ENCODE data around the gene NCOA7. TPM values are rescaled to one million over a fixed set of nuclear protein-coding genes. Genes with fewer than 3 reads are reported as not detected.

The NCOA7 gene
- total RNA-seq, 1 experiment from 2014 or later, result 14.4 TPM

DNA sequence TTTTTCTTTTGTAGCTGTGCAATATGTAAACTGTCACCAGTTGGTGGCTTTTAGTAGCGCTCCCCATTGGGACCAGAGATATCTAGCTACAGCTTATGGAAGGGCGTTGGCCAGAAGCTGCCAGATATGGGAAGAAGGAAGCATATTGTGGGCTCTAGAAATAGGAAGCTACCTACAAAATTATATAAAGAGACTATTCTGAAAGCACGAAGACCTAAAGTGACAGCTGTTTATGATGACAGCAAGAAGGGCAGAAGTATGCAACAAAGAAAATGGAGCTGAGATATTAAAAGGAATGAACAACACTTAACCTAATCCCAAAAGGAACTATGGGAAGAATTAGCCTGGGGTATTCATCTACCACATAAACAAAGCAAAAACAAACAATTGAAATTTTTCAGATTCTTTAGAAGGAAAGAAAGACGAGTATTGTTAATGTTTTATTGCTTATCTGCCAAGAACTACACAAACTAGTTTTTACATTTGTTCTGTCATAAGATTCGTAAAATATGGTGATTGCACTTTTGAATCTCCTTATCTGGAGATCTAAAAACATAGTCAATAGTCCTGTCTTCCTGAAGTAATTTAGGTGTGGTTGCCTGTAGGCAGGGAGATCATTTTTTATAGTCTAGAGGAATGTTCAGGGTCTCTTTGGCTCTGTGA is 81.6 kb downstream of the NCOA7 start:
- Mint-ChIP-seq H3K36me3 (no peaks in the 10 kb centered on the region), H3K27ac (no peak overlapping the region), H3K27me3 (ENCODE audit: low read depth) (no peaks in the 10 kb centered on the region), H3K4me3 (no peak overlapping the region), H3K9me3 (no peaks in the 10 kb centered on the region), H3K4me1 (peaks cover 14% of the 10 kb centered on the region)
- ChIA-PET CTCF (interaction anchor here (1.0 to 4.0 kb wide), 2 partner anchors 17 to 34 kb away, joined by 5 to 13 read pairs; no protein-coding TSS in a partner anchor), POLR2A (no interaction called here)
- ATAC-seq, result no peak
- DNase-seq (ENCODE audit: low spot score), result no peak
- no peak for TF ChIP-seq CBFB (CRISPR knock-in tag; IDR thresholded peaks at IDR 0.05; ENCODE audit: low read depth)
- TF ChIP-seq, protein P1, sequence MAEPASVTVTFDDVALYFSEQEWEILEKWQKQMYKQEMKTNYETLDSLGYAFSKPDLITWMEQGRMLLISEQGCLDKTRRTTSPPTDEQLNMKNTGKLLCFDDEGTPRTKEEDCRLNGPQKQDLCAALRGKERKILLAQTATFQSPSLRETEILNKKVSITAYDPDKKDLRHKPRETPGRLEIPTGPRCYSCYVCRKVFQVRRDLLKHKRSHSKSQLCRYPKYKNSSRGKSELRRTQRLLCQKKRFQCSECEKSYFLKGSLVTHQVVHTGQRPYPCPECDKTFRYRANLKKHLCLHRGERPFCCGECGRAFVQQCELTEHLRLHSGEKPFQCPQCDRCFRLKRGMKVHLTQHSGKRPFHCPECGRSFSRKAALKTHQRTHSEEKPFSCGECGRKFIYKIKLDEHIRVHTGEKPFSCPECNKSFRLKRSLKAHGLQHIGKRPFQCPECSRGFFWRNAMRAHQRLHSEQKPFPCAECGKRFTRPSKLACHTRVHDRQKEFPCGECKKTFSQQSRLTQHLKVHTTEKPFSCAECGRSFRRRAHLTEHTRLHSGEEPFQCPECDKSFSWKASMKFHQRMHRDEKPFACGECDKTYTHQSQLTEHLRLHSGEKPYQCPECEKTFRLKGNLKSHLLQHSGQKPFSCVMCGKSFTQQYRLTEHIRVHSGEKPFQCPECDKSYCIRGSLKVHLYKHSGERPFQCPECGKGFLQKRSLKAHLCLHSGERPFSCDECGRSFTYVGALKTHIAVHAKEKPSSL (CRISPR knock-in tag; conservative IDR thresholded peaks at IDR 0.05), result no peak
- TF ChIP-seq, protein P2, sequence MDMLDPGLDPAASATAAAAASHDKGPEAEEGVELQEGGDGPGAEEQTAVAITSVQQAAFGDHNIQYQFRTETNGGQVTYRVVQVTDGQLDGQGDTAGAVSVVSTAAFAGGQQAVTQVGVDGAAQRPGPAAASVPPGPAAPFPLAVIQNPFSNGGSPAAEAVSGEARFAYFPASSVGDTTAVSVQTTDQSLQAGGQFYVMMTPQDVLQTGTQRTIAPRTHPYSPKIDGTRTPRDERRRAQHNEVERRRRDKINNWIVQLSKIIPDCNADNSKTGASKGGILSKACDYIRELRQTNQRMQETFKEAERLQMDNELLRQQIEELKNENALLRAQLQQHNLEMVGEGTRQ (CRISPR knock-in tag; IDR thresholded peaks at IDR 0.05), result no peak
- TF ChIP-seq, protein P3, sequence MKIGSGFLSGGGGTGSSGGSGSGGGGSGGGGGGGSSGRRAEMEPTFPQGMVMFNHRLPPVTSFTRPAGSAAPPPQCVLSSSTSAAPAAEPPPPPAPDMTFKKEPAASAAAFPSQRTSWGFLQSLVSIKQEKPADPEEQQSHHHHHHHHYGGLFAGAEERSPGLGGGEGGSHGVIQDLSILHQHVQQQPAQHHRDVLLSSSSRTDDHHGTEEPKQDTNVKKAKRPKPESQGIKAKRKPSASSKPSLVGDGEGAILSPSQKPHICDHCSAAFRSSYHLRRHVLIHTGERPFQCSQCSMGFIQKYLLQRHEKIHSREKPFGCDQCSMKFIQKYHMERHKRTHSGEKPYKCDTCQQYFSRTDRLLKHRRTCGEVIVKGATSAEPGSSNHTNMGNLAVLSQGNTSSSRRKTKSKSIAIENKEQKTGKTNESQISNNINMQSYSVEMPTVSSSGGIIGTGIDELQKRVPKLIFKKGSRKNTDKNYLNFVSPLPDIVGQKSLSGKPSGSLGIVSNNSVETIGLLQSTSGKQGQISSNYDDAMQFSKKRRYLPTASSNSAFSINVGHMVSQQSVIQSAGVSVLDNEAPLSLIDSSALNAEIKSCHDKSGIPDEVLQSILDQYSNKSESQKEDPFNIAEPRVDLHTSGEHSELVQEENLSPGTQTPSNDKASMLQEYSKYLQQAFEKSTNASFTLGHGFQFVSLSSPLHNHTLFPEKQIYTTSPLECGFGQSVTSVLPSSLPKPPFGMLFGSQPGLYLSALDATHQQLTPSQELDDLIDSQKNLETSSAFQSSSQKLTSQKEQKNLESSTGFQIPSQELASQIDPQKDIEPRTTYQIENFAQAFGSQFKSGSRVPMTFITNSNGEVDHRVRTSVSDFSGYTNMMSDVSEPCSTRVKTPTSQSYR (CRISPR knock-in tag; IDR thresholded peaks at IDR 0.05), result no peak
- TF ChIP-seq, protein P4, sequence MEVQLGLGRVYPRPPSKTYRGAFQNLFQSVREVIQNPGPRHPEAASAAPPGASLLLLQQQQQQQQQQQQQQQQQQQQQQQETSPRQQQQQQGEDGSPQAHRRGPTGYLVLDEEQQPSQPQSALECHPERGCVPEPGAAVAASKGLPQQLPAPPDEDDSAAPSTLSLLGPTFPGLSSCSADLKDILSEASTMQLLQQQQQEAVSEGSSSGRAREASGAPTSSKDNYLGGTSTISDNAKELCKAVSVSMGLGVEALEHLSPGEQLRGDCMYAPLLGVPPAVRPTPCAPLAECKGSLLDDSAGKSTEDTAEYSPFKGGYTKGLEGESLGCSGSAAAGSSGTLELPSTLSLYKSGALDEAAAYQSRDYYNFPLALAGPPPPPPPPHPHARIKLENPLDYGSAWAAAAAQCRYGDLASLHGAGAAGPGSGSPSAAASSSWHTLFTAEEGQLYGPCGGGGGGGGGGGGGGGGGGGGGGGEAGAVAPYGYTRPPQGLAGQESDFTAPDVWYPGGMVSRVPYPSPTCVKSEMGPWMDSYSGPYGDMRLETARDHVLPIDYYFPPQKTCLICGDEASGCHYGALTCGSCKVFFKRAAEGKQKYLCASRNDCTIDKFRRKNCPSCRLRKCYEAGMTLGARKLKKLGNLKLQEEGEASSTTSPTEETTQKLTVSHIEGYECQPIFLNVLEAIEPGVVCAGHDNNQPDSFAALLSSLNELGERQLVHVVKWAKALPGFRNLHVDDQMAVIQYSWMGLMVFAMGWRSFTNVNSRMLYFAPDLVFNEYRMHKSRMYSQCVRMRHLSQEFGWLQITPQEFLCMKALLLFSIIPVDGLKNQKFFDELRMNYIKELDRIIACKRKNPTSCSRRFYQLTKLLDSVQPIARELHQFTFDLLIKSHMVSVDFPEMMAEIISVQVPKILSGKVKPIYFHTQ (CRISPR knock-in tag; IDR thresholded peaks at IDR 0.05), result no peak
- TF ChIP-seq ZBTB21 (CRISPR knock-in tag; IDR thresholded peaks at IDR 0.05; ENCODE audit: borderline replicate concordance), result no peak
- no peak for TF ChIP-seq EMX1 (CRISPR knock-in tag; IDR thresholded peaks at IDR 0.05)
- TF ChIP-seq JUN (CRISPR knock-in tag; IDR thresholded peaks at IDR 0.05), result no peak
- TF ChIP-seq, protein P5, sequence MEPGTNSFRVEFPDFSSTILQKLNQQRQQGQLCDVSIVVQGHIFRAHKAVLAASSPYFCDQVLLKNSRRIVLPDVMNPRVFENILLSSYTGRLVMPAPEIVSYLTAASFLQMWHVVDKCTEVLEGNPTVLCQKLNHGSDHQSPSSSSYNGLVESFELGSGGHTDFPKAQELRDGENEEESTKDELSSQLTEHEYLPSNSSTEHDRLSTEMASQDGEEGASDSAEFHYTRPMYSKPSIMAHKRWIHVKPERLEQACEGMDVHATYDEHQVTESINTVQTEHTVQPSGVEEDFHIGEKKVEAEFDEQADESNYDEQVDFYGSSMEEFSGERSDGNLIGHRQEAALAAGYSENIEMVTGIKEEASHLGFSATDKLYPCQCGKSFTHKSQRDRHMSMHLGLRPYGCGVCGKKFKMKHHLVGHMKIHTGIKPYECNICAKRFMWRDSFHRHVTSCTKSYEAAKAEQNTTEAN (CRISPR knock-in tag; IDR thresholded peaks at IDR 0.05), result no peak

DNA sequence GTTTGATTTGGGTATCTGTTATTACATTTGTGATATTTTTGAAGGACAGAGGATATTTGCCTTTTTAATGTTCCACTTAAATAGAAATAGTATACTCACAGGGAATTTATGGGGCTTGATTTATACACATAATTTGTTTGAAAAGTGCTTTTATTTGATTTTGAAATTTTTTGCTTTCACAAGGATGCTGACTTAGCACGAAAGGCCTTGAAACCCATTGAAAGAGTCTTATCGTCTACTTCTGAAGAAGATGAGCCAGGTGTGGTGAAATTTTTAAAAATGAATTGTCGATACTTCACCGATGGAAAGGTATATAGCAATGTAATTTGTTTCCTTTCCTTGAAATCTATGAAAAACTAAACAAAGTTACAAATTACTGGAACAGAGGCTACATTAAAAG is 91.5 kb downstream of the NCOA7 start:
- no peak for ATAC-seq
- Mint-ChIP-seq H3K4me3 (no peak overlapping the region), H3K36me3 (peaks cover 9% of the 10 kb centered on the region; the same call in 1 of the 2 replicates), H3K27ac (no peak overlapping the region), H3K4me1 (peaks cover 2% of the 10 kb centered on the region; the same call in 1 of the 2 replicates), H3K27me3 (ENCODE audit: low read depth) (no peaks in the 10 kb centered on the region), H3K9me3 (no peaks in the 10 kb centered on the region)
- no peak for DNase-seq (ENCODE audit: low spot score)
- POLR2A ChIA-PET, result no interaction called here
- CTCF ChIA-PET, result no interaction called here
- TF ChIP-seq FOXK1 (CRISPR knock-in tag; IDR thresholded peaks at IDR 0.05) (no peak), CREB1 (CRISPR knock-in tag; IDR thresholded peaks at IDR 0.05) (no peak), JUN (CRISPR knock-in tag; IDR thresholded peaks at IDR 0.05) (no peak), MYBL2 (CRISPR knock-in tag; IDR thresholded peaks at IDR 0.05) (no peak), NR1H2 (CRISPR knock-in tag; IDR thresholded peaks at IDR 0.05) (no peak), GRHL2 (CRISPR knock-in tag; IDR thresholded peaks at IDR 0.05; ENCODE audit: insufficient replicate concordance, severe bottlenecking) (no peak), TEAD4 (CRISPR knock-in tag; IDR thresholded peaks at IDR 0.05) (no peak), FOXJ3 (CRISPR knock-in tag; IDR thresholded peaks at IDR 0.05; ENCODE audit: borderline replicate concordance) (no peak), CREM (CRISPR knock-in tag; IDR thresholded peaks at IDR 0.05) (no peak), TCF7 (CRISPR knock-in tag; IDR thresholded peaks at IDR 0.05; ENCODE audit: low read depth) (no peak), JAZF1 (CRISPR knock-in tag; IDR thresholded peaks at IDR 0.05) (no peak), FOXP1 (CRISPR knock-in tag; IDR thresholded peaks at IDR 0.05; ENCODE audit: borderline replicate concordance) (no peak), NR2C2 (CRISPR knock-in tag; IDR thresholded peaks at IDR 0.05) (no peak)
- TF ChIP-seq, protein P1 (CRISPR knock-in tag; conservative IDR thresholded peaks at IDR 0.05), result no peak
